Mononuclear cell (primary cell): Measurements from ENCODE around the gene DPP6. TPM values are rescaled to one million over a fixed set of nuclear protein-coding genes. Genes with fewer than 3 reads are reported as not detected.
"Not testable (repeated sequence)": the region's sequence is repeated elsewhere in the genome, so short reads cannot be mapped to it uniquely, and the experiment has no call there.

Experiments used
- H3K27me3 ChIP-seq: 2 replicates; pipeline ENCODE4 v1.6.0; 2011; ENCODE audit warnings: low read length, control low read depth; ENCODE audit not compliant: insufficient read depth
- H3K4me1 ChIP-seq: 2 replicates; pipeline ENCODE4 v1.5.1; 2011; ENCODE audit warnings: mild to moderate bottlenecking, low read length, control low read depth; ENCODE audit not compliant: insufficient read depth
- H3K4me3 ChIP-seq: 2 replicates; pipeline ENCODE4 v1.5.1; 2011; ENCODE audit warnings: mild to moderate bottlenecking, low read length, moderate library complexity
- H3K9me3 ChIP-seq: 2 replicates; pipeline ENCODE4 v1.5.1; 2011; ENCODE audit warnings: low read depth, mild to moderate bottlenecking, control low read depth, low read length
- total RNA-seq: library from RNA; depleted of rRNA; stranded (reverse); fragments of >200 nt; gene quantifications from one replicate; pipeline ENCODE4 v1.2.3, GENCODE V29; 2012

The DPP6 gene
- total RNA-seq, 1 donor: not detected

GRCh38 chr7:154054664-154055063 lies 2.5 kb downstream of the DPP6 start:
- not testable (repeated sequence) for H3K27me3 ChIP-seq, H3K9me3 ChIP-seq, H3K4me3 ChIP-seq, H3K4me1 ChIP-seq

- H3K4me1 ChIP-seq, H3K4me3 ChIP-seq, H3K9me3 ChIP-seq, H3K27me3 ChIP-seq: not testable (repeated sequence)
These were observed 3.4 kb downstream of the DPP6 start for GRCh38 chr7:154055491-154056106.

GRCh38 chr7:154058783-154059182 lies 6.6 kb downstream of the DPP6 start:
- H3K4me3 ChIP-seq, H3K27me3 ChIP-seq, H3K9me3 ChIP-seq, H3K4me1 ChIP-seq: not testable (repeated sequence)

DNA sequence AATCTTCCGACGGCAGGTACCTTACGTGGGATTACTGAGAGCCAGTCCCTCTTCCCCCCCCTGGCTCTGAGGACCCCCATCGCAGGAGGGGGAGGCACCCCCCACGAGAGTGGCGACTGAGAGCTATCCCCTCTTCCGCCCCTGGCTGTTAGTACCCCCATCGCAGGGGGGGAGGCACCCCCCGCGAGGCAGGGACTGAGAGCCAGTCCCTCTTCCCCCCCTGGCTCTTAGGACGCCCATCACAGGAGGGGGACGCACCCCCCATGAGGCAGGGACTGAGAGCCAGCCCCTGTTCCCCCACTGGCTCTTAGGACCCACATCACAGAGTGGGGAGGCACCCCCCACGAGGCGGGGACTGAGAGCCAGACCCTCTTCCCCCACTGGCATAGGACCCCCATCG lies 8.4 kb downstream of the DPP6 start:
- not testable (repeated sequence) for H3K4me3 ChIP-seq, H3K4me1 ChIP-seq, H3K9me3 ChIP-seq, H3K27me3 ChIP-seq

DNA sequence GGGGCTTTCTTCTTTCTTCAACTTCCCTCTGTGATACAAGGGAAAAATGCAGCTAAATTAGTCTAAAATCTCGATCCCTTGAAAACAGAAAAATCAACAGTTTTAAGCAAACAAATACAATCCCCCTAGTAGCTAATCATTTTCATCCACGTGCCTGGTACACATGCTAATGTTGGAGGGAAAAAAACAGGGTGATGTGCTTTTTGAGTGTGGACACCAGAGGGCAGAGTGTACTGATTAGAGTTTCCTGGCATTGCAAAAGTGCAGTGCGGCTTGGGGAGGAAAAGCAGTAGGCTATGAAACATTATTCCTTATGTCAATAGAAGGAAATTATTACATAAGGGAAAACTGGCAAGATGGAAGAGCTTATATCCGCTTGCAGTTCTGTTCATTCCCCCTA lies 19.6 kb downstream of the DPP6 start:
- H3K4me1 ChIP-seq, H3K4me3 ChIP-seq, H3K9me3 ChIP-seq, H3K27me3 ChIP-seq: not testable (repeated sequence)

GRCh38 chr7:154072395-154073181 lies 20.4 kb downstream of the DPP6 start:
- H3K9me3 ChIP-seq, H3K4me3 ChIP-seq, H3K4me1 ChIP-seq, H3K27me3 ChIP-seq: not testable (repeated sequence)

DNA sequence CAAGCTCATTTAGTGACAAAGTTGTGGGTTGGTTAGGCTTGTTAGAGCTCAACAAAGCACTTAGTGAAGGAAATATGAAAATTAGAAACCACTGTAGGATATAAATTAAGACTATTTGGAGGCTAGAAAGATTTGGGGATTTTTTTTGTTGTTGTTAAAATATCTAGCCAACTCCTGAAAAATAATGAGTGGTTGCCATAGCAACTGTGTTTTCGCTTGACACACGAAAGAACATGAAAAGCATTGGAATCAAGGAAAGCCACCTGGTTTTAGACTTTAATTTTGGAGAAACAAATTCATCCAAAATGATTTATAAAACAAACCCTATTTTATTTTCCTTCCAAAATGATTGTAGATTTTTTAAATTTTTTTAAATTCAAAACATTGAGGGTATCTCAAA lies 26.3 kb downstream of the DPP6 start:
- not testable (repeated sequence) for H3K4me3 ChIP-seq, H3K4me1 ChIP-seq, H3K9me3 ChIP-seq, H3K27me3 ChIP-seq

GRCh38 chr7:154080249-154080648 lies 28.1 kb downstream of the DPP6 start:
- not testable (repeated sequence) for H3K4me3 ChIP-seq, H3K4me1 ChIP-seq, H3K9me3 ChIP-seq, H3K27me3 ChIP-seq

DNA sequence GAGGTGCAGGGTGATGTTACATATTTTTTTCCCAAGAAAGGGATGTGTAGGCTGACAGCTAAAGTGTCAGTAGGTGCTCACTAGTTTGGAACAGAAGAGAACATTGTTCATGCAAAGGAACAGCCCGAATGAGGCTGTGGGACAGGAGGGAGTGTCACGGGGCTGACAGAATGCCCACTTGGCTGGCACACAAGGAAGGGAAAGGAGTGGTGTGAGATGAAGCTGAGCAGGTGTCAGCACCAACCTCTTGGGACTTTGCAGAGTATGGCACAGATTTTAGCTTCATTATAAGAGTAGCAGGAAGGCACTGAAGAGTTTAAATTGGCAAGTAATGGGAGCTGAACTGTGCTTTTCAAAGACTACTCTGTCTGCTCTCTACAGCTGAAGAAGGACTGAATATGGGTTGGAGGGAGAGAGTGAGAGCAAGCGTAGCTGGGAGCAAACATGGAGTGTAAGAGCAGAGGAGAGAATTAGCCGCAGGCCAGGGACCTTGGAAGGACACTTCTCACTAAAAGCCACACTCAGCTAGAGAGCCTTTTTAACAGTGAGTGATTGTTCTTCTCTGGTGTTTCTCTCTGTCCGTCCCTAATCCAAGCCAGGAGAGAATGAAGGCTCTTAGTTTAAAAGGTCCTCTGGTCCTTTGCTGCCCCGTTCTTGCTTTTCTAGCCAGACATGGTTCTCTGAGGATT lies 35.0 kb downstream of the DPP6 start:
- not testable (repeated sequence) for H3K9me3 ChIP-seq, H3K4me1 ChIP-seq, H3K27me3 ChIP-seq, H3K4me3 ChIP-seq

- H3K4me3 ChIP-seq, H3K9me3 ChIP-seq, H3K27me3 ChIP-seq, H3K4me1 ChIP-seq: not testable (repeated sequence)
These were observed 39.9 kb downstream of the DPP6 start for GRCh38 chr7:154092093-154092492.

DNA sequence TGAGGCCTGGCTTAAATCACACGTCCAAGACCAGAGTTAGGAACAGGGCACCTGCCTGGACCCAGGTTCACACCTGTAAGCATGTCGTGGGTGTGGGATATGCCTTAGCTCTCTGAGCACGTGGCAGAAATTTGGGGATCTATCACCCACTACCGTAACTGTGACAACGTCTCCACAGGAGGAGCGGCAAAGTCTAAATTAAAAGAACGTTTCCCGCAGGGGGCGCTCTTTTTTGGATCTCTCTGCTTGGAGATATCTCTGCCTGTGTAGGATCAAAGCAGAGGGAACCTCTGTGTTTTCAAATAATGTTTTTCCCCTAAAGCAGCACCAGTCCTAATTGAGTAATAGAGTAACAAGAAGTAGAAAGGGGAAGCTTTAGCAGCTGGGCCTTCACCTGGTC lies 43.0 kb downstream of the DPP6 start:
- H3K27me3 ChIP-seq, H3K4me1 ChIP-seq, H3K4me3 ChIP-seq, H3K9me3 ChIP-seq: not testable (repeated sequence)

GRCh38 chr7:154105063-154105462 lies 52.9 kb downstream of the DPP6 start:
- H3K27me3 ChIP-seq, H3K9me3 ChIP-seq, H3K4me3 ChIP-seq, H3K4me1 ChIP-seq: not testable (repeated sequence)

GRCh38 chr7:154109615-154110014 lies 57.4 kb downstream of the DPP6 start:
- H3K27me3 ChIP-seq, H3K4me3 ChIP-seq, H3K4me1 ChIP-seq, H3K9me3 ChIP-seq: not testable (repeated sequence)

- not testable (repeated sequence) for H3K27me3 ChIP-seq, H3K4me1 ChIP-seq, H3K4me3 ChIP-seq, H3K9me3 ChIP-seq
These were observed 61.6 kb downstream of the DPP6 start for GRCh38 chr7:154113732-154114351.

DNA sequence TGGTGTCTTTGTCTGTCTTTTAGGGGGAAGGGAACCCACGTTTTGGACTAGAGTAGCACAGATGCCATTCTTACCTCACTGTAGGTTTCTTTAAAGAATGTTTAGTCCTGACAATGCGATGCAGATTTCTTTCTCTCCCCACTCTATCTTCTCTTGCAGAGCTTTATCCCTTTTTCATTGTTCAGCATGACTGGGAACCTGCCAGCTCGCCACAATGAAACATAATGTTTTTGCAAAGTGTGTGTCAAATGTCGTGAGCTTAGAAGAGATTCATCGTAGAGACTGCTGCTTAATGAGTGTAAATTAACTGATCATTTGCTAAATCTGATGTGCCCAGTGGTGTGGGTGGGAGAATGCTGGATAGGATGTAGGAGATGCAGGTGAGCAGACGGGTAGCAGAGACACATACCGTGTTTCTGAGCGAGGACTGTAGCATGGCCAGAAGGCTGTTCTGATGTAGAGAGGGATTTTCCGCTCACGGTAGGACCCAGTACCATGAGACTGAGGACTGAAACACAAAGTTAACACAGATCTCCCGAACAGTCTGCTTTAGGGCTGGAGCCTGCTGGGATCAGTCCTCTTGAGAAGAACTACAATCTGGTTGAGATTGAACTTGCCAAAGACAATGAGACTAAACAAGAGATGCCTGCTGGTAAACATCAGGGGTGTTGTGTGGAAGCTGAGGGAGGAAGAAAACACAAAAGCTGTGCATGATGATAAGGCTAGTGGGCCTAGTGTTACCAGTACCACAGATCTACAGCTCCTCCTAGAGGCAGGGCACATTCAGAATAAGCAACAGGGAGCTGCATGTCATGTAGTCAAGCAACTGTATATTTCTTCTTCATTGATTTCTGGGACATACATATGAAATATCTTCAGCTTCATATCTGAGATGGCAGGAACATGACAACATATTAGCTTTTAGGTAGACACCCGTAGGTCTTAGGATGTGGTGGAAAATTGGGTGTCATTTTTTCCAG lies 65.5 kb downstream of the DPP6 start:
- H3K27me3 ChIP-seq, H3K4me3 ChIP-seq, H3K4me1 ChIP-seq, H3K9me3 ChIP-seq: not testable (repeated sequence)
